GM21526 (cell line): Measurements from ENCODE around the gene CMKLR1.

Source experiments
- ATAC-seq: cut with Tn5 transposase; IDR thresholded peaks from one replicate; pipeline ENCODE4 v1.9.1; 2021; ENCODE audit warnings: moderate library complexity; ENCODE audit not compliant: unreplicated experiment, low FRiP score

CMKLR1 gene

DNA sequence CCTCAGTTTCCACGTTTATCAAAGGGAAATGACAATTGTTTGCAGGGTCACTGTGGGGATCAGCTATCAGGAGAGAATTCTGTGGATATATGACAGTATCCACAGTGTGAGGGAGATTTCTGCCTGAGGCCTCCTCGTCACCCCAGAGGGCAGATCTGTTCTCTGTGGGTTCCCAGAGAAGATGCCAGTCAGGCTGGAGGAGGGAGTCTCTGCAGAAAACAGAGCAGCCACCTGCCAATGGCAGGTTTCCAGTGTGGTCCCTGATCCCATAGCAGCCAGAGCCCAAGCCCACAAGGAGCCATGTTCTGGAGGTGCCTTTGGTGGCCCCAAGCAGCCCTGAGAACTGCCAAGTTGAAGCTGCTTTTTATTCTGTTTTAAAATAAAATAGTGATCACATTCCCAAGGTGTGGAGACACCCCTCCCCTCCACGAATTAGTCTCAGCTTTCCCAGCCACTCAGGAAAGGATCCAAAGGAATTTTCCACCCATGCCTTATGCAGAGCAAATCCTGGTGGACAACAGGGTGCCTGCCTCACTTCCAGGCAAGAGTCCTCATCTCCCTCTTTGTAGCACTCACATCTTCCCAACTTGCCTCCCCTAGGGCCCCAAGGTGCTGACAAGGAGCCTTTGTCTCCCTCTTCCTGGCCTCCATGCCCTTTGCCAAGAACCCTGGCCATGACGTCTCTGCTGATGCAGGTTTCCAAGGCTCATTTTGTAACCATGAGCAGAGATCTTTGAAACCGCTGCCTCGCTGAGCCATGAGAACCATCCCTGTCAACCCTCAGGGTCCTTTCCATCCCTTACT lies 20.4 kb downstream of the CMKLR1 start:
- ATAC-seq = no peak

DNA sequence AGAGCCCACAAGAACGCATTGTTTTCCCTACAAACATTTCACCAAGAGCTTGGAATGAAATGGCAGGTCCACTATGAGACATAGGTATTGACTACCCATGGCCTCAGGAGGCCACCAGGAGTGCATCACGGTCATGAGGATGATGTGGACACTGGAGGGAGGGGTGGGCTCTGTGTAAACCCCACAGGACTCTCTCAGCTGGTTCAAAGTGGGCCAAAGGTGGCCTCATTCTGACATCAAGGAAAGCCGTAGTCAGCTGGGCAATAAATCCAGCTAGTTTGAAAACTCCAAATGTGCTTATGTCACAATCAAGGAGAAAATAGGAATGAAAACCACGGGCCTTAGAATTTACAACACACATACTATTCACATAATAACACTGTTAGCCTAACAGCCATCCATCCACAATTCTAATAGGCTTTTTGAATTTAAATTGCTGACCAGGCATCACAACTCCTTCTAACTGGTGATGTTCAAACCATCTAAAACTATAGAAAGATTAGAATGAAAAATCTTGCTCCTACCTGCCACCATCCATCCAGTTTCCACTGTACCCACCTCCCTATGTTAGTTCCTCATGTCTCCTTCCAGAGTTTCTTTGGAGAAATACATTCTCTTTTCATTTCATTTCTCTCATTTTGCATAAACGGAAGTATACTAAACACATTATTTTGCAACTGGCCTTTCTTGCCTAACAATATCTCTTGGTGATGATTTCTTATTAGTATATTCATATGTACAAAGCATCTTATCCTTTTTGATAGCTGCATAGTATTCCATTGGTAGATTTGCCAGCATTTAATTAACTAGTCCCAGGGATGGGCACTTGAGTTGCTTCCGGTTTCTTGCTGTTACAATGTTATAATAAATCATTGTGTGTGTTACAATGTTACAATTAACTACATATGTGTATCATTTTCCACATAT lies 21.5 kb downstream of the CMKLR1 start:
- ATAC-seq = no peak

DNA sequence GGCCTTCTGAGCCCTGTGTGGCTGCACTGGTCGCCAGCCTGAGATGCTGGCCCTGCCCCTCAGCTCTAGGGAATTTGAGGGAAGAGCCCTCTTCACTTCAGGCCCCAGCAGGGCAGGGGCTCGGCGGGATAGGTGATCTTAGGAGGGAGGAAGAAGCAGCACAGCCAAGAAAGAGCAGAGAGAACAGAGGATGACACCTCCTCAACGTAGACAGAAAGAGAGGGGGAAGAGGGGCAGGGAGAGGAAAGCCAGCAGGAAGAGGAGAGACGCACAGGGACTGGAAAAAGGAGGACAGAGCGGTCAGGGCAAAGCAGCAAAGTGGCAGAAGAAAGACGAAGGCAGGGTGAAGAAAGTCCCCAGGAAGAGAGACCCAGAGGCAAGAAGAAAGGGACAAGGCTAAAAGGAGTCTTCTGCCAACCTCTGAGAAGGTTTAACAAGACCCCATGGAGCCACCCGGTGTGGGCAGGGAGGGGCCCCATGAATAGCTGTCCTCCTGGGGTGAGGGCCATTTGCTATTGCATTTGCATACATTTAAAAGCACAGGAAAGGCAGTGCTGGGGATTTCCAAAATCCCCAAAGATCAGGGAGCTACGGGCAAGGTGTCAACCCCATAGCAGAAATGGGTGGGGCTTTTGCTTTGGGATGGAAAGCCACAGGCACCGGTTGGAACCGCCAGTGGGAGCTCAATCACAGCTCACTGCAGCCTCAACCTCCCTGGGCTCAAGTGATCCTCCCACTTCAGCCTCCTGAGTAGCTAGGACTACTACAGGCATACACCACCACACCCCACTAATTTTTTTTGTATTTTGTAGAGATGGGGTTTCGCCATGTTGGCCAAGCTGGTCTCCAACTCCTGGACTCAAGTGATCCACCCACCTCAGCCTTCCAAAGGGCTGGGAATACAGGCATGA lies 22.7 kb downstream of the CMKLR1 start:
- no peak for ATAC-seq

DNA sequence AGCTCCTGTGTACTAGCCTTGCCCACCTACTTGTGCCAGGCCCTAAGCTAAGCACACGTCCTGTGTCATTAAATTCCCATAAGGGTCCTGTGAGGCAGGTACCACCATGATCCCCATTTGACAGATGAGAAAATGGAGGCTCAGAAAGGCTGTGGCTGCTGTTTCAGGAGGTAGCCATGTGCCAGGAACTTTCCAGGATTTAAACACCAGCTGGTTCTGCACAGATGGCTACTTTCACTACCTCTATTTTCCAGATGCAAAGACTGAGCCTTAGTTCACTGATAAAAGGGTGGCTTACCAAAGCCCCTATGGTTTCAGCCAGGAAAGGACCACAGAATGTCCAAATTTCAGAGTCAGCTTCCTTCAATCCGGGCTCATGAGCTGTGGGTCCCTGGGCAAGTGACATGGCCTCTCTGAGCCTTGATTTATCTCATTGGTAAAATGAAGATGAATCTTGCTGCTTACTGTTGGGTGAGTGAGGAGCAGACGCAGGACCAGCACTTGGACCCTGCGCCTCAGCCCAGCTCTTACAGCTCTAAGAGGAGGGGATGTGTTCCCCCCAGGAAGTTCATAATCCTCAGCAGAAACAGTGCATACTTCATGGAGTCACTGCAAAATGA lies 23.5 kb downstream of the CMKLR1 start:
- ATAC-seq = no peak

DNA sequence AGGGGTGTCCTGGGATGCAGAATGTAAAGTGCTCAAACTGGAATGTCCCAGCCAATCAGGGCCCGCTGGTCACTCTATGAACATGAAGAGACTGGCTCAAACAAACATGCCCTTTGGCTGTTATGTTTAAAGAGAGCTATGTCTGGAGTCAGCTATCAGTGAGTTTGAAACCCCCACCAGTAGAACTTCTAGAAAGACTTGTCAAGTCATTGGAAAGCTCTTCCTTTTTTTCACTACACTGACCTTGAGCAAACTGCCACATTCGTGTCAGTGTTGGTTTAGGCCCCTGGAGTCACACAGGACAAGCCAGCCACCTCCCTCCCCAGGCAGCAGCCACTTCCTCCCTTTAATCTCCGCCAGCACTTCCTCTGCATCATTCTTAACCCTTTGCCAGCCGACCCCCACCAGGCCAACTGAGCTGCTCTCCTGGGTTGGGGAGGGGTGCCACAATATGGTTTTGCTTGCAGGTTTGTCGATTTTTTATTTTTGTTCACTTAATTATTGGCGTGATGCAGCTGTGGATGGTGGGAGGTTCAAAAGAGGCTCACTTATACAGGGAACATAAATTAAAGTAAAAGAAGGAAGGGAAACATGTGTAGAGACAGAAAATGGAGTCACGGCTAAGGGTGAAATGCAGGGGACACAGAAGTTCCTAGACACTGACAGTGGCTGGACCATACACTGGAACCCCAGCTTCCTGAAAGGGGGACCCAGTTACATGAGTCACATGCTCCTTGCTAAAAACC lies 25.3 kb downstream of the CMKLR1 start:
- ATAC-seq = no peak

DNA sequence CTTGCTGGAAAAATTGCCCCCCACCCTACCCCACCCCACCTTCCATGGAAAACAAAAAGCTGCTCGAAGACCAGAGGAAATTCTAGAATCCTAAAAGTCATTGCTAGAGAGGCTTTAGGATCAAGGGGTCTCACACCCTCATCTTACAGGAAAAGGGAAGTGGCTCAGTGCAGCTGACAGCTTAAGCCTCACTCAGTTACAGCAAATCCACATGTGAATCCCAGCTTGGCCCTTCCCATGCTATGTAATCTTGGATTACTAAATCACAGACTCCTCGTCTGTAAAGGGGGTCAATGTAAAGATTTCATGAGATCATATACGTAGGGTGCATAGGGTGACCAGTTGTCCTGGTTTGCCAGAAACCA lies 25.9 kb downstream of the CMKLR1 start:
- ATAC-seq = no peak

DNA sequence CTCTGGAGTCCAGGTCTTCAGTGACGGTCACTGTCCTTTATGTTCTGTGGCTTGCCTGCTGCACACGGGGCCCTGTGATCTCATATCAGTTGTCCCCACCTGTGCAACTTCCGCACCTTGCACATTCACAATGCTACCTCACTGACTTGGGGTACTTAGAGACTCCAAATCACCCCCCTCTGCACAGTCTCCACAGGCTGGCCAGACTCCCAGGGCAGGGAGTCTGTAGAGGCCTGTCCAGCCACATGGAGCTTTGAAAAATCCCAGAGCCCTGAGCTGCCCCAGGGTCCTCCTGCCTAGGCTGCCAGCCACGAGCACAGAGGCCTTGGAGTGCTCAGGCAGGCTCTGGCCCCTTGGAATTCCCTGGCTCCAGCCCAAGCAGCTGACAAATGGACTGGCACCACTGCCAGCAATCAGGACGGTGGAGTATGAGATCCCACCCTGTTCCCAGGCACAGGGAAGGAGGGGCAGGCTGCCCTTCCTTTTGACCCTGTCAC lies 26.4 kb downstream of the CMKLR1 start:
- ATAC-seq = no peak

DNA sequence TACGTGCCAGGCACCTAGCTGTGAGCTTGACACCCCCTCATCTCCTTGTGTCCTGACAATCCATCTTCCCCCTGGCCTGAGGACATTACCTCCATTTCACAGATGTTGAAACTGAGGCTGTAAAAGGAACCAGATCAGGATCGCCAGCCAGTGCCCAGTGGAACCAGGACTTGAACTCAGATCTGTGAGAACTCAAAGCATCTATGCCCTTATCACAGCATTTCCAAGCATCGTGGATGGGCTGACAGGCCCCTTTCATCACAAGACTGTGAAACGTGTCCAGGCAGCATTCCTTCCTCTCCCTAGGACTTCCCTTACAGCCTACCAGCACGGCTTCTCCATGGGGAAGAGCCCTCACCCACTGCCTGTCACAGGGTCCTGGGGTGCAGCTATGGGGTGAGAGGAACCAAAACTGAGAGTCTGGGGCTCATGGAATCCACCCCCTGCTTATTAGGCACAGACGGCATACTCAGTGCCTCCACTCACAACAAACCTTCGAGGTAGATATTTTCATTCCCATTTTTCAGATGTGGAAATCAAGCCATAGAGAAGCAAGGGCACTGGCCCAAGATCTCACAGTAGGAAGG lies 26.9 kb downstream of the CMKLR1 start:
- no peak for ATAC-seq

DNA sequence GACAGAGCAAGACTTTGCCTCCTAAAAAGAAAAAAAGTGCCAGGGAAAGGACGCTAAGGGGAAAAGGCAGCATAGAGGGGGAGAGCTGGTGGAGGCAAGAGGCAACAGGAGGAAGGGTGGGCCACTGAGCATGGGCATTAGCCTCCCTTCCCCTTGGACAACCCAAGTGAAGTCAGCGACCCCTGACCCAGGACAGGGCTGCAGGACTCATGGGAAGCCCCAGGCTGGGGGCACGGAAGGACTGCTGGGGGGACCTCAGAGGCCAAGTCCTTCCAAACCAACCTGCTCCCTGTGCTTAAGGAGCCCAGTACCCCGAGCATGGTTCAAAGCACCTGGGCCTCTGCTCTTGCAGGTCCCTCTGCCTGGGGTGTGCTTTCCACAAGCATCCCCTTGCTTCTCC lies 27.5 kb downstream of the CMKLR1 start:
- ATAC-seq = no peak

DNA sequence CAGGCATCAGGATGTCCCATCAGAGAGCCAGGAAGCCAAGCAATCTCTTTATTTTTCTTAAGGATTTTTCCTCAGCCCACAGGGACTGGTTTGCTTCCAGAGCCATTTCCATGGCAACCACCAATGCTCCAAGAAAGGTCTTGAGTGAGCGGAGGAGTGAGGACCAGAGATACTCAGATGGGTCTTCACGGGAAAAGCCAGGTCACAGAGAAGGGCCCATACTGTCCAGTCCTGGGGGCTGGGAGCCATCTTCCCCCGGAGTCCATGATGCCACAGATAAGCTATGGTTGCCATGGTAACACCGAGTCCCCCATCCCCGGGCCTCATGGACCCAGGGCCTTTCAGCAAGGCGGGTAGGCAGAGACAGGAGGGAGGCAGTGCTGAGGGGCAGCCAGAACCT lies 28.6 kb downstream of the CMKLR1 start:
- ATAC-seq = no peak

DNA sequence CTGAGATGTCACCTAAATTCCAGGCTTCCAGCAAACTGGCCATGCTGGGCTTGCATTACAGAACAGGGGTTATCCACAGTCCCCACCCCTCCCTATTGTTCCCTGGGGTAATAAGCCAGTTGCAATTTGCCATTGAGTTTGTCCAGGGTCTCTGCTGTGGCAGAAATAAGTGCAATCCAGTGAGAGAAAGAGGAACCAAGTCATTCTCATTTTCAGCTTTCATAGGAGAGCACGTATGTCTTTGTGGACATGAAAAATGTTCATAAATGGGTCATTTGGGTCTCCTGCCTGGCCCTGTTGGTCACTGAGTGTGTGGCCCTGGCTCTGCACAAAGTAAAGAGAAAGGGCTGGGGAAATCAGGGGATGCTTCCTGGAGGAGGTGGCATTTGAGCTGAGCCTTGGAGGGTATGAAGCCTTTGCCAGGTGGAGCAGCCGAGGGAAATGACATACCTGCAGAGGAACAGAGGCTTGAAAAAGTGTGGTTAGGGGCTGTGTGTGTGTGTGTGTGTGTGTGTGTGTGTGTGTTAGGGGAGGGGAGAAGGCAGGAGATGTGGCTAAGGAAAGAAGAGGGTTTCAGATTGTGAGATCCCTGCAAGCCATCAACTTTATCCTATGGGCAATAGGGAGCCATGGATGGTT lies 29.3 kb downstream of the CMKLR1 start:
- no peak for ATAC-seq

DNA sequence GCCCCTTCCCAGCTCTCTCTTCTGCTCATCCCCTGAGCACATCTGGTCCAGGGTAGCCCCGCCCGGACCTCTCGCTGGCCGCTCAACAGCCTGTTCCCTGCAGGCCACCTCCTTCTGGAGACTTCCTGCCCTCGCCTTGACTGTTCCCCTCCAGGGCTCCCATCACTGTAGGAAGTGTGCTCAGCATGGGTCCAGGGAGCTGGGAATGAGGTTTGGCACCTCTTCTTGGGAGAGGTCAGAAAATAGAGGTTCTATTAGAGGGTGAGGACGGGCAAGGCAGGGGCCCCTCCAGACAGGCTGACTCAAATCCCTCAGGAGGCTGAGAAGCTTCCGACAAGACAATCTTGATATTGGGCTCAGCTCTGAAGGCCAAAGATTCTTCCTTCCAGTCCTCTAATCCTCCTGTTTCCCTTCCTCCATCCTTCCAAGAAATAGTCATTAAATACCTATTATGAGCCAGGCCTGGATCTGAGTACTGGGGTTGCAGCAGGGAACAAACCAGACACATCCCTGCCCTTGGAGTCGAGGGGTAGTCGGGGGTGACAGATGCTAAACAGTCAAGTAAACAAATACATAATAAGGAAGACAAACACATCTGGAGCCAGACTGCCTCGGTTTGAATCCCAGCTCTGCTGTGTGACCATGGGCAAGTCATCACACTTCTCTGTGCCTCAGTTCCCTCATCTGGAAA lies 30.6 kb downstream of the CMKLR1 start:
- ATAC-seq = no peak

DNA sequence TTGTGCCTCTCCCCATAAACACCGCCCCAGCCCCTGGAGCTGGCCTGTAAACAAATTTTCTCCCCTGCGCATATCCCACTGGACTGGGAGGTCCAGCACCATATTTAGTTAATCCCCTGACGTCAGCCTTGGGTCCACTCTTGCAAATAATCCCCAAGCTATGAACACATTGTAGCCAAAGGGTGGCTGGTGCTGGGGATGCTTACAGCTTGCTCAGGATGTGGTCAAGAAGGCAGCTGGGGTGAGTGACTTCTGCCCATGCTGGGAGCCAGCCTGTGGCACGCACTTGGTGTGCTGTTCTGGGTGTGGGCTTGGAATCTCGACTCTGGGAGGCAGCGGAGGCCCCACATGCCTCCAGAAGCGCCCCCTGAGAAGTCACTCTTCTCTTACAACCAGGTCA lies 32.1 kb downstream of the CMKLR1 start:
- no peak for ATAC-seq

DNA sequence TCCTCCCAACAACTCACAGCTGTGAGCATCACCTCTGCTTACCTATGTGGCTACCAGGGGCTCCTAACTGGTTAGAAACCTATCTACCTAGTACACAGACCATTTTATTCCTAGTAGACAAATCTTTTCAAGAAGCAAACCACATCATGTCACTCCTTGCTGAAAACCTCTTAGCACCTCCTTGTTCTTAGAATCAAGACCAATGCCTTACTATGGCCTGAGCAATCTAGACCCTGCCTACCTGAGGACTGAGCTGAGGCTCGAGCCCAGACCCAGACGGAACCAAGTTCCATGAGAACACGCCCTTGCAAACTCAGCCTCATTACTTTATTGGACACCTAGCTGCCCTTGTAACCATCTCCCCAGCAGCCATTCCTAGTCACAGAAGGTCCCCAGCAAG lies 32.6 kb downstream of the CMKLR1 start:
- ATAC-seq = no peak

DNA sequence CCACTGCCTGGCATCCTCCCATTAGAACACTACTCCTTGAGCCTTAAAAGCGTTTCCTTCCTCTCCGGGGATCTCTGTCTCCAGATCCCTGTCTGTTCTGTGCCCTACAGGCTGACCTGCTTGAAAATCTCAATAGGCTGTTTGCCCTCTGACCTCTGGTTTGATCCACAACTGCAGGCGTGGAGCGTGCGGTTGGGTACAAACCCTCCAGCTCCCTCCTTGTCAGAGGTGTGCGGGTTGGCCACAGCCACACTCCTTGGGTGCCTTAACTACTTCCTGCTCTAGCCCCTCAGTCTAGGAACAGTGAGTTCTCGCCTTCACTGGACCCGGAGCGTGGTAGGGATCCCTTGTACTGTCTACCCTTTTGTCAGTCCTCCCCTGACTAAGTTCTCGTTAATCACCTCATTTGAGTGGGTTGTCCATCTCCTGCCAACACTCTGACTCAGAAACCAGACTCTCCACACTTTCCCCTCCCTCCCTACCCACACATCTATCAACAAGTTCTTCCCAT lies 33.1 kb downstream of the CMKLR1 start:
- ATAC-seq = no peak

DNA sequence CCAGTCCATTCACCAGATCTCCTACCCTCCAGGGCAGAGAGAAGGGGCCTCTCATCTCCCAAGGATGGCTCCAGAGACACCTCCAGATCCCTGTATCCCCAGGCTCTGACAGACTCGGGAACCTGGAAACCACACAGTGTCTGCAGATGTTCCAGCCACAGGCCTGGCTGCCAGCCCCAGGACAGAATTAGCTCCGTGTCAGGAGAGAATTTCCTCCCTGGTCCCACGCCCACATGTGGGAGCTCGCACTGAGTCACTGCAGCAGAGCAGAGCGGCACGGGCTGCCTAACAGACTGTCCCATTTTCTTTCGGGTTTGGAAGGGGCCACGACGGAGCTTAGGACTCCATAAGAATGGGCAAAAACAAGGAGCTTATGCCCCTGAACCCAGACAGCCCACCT lies 33.6 kb downstream of the CMKLR1 start:
- ATAC-seq = no peak

DNA sequence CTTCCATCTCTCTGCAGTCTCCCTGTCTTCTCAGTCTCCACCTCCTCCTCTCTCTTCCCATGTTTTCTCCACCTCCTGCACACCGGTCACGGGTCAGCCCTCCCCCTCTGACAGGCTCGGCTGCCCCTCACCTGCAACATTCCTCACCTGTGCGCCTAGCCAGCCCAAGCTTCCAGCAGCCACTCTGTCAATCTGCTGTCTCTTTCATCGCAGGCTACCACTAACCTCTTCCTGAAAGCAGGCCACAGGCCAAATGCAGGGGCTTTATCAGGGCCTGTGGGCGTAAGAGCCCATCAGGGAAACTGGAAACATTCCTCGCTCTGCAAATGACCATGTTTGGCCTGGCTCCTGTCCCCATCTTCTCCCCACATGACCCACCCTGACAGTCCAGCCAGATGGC lies 34.5 kb downstream of the CMKLR1 start:
- no peak for ATAC-seq

DNA sequence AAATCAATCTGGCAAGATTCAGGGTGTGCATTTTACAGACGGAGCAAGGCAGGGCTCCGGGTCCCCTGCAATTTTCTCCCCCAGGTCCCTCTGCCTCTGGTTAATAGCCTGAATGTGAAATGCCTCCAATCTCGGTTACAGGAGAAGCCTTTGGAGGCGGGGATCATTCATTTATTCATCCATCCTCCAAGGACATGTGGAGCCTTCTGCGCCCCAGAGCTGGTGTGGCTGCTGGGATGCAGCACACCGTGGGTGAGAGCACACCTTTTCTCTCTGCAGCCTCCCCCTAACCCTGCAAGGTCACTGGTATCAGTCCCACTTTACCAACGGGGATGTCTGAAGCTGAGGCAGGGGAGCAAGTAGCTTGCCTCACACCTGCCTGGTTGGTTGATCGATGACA lies 35.4 kb downstream of the CMKLR1 start:
- no peak for ATAC-seq
